Gastrocnemius medialis (tissue), 4 donors: Measurements from ENCODE around the gene INF2. TPM values are rescaled to one million over a fixed set of nuclear protein-coding genes. Genes with fewer than 3 reads are reported as not detected.

ENCODE experiments used
- ATAC-seq, 2 donors: fragments of 150-250 bp; one replicate each; pipeline ENCODE4 v1.9.1; 2016
- DNase-seq, 2 donors: peaks; one replicate each; pipeline ENCODE4 v3.0.0-alpha.2; 2019
- H3K27ac ChIP-seq, 4 donors: fragments of 200-600 bp; sonication (generic); 1 replicate in 1 of 4; 2 replicates in 3 of 4; pipeline ENCODE4 v1.5.1; 2016 to 2018; ENCODE audit warnings: mild to moderate bottlenecking in 2 of 4, moderate library complexity in 1 of 4
- H3K27me3 ChIP-seq, 3 donors: fragments of 200-600 bp; sonication (generic) in 2 of 3; 1 replicate in 1 of 3; 2 replicates in 2 of 3; pipeline versions ENCODE4 v1.5.1 to v1.6.0; 2016 to 2019; ENCODE audit warnings: mild to moderate bottlenecking in 1 of 3, moderate library complexity in 1 of 3
- H3K36me3 ChIP-seq, 2 donors: fragments of 200-600 bp; sonication (generic) in 1 of 2; one replicate each; pipeline ENCODE4 v1.5.1; 2017 to 2018
- H3K4me1 ChIP-seq, 2 donors: fragments of 200-600 bp; sonication (generic) in 1 of 2; one replicate each; pipeline ENCODE4 v1.5.1; 2016 to 2017; ENCODE audit warnings: mild to moderate bottlenecking in 2 of 2
- H3K4me3 ChIP-seq, 4 donors: fragments of 200-600 bp; sonication (generic) in 3 of 4; 1 replicate in 1 of 4; 2 replicates in 3 of 4; pipeline ENCODE4 v1.5.1; 2016 to 2019; ENCODE audit warnings: mild to moderate bottlenecking in 2 of 4
- H3K9me3 ChIP-seq, 3 donors: fragments of 200-600 bp; sonication (generic) in 2 of 3; 1 replicate in 1 of 3; 2 replicates in 2 of 3; pipeline ENCODE4 v1.5.1; 2016 to 2019
- POLR2A ChIP-seq, 2 donors: fragments of 450-650 bp; IDR thresholded peaks; one replicate each; pipeline ENCODE4 v1.6.1; 2017; ENCODE audit warnings: antibody characterized with exemption in 2 of 2, mild to moderate bottlenecking in 2 of 2, moderate library complexity in 2 of 2
- in situ Hi-C, 4 donors: fragments of 200-750 bp; cut with MboI; loops; one replicate each; pipeline versions ENCODE4 v1.15.0 to v1.8.0; 2017; ENCODE audit warnings: low sequenced_read_pairs in 4 of 4
- intact Hi-C: fragments of 100-400 bp; cut with DNase I; formaldehyde crosslinking; loops from one replicate; pipeline ENCODE4 v1.15.1; 2023; ENCODE audit warnings: low total_unique reads
- total RNA-seq, 4 donors: library from RNA; depleted of rRNA; stranded (reverse); fragments of >200 nt; gene quantifications; one replicate each; pipeline versions ENCODE4 v1.1.0 to v1.2.3, GENCODE V29; 2016
- TF ChIP-seq, protein P1 (sequence below), 5 experiments: fragments of 450-650 bp in 3 of 5; fragments of 200-600 bp in 2 of 5; sonication (generic) in 2 of 5; IDR thresholded peaks in 4 of 5; conservative IDR thresholded peaks in 1 of 5; 1 replicate in 4 of 5; 2 replicates in 1 of 5; pipeline ENCODE4 v1.5.1; 2016 to 2019; ENCODE audit warnings: antibody characterized with exemption in 5 of 5, mild to moderate bottlenecking in 3 of 5, moderate library complexity in 3 of 5

Gene INF2
- total RNA-seq, 4 donors from 2014 or later, result 11.6 to 34.6 (median 19.7) TPM

DNA sequence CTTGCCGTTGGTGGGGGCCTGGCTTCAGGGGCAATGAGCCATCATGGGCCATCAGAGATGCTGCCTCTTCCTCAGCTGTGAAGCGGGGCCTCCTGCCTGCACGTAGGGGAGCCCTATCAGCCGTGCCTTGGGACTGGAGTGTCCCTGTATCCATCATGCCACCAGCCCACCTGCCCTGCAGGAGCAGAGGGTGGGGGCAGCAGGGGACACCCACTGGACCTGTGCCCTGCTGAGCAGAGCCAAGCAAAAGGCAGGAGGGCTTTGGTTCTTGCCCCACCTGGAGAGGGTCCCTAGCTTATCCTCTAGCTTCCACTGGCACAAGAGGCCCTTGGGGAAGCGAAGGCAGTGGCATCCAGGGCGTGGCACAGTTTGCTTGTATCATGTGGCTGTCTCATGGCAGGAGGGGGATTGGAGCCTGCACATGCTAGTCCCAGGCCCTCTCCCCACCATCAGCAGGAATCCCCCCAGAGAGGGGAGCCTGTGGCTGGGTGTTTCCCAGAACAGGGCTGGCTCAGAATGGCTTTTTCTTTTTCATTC lies 44.7 kb downstream of the INF2 start:
- ATAC-seq (no peak), DNase-seq (peak; percentile 24 to 68)
- in situ Hi-C loops (no loop called here), intact Hi-C loops (no loop called here)
- H3K27me3 ChIP-seq, result no peaks in the 10 kb centered on the region
- H3K4me3 ChIP-seq, result no peak overlapping the region
- TF ChIP-seq POLR2A (IDR thresholded peaks at IDR 0.05), result no peak
- TF ChIP-seq, protein P1, sequence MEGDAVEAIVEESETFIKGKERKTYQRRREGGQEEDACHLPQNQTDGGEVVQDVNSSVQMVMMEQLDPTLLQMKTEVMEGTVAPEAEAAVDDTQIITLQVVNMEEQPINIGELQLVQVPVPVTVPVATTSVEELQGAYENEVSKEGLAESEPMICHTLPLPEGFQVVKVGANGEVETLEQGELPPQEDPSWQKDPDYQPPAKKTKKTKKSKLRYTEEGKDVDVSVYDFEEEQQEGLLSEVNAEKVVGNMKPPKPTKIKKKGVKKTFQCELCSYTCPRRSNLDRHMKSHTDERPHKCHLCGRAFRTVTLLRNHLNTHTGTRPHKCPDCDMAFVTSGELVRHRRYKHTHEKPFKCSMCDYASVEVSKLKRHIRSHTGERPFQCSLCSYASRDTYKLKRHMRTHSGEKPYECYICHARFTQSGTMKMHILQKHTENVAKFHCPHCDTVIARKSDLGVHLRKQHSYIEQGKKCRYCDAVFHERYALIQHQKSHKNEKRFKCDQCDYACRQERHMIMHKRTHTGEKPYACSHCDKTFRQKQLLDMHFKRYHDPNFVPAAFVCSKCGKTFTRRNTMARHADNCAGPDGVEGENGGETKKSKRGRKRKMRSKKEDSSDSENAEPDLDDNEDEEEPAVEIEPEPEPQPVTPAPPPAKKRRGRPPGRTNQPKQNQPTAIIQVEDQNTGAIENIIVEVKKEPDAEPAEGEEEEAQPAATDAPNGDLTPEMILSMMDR (IDR thresholded peaks at IDR 0.05 in 4 of 5, conservative IDR thresholded peaks at IDR 0.05 in 1 of 5), result no peak
- peak overlapping the region; percentile 91 to 96 (median 95) for H3K27ac ChIP-seq
- H3K9me3 ChIP-seq, result no peaks in the 10 kb centered on the region
- peaks cover 0 to under 1% of the 10 kb centered on the region in 2 donors for H3K36me3 ChIP-seq
- H3K4me1 ChIP-seq, result peaks cover 73 to 77% of the 10 kb centered on the region in 2 donors

- TF ChIP-seq, protein P1 (IDR thresholded peaks at IDR 0.05 in 4 of 5, conservative IDR thresholded peaks at IDR 0.05 in 1 of 5), result no peak
- TF ChIP-seq POLR2A (IDR thresholded peaks at IDR 0.05), result no peak
- Histone ChIP-seq H3K36me3 (peaks cover 0 to 5% of the 10 kb centered on the region in 2 donors), H3K9me3 (no peaks in the 10 kb centered on the region), H3K27me3 (no peaks in the 10 kb centered on the region), H3K4me1 (peaks cover 73 to 76% of the 10 kb centered on the region in 2 donors), H3K4me3 (no peak overlapping the region), H3K27ac (peak overlapping the region; percentile 91 to 96 (median 95))
- no peak for DNase-seq
- ATAC-seq, result no peak
- in situ Hi-C loops (no loop called here), intact Hi-C loops (no loop called here)
Measured at GRCh38 chr14:104734601-104734990, 45.2 kb downstream of the INF2 start.

DNA sequence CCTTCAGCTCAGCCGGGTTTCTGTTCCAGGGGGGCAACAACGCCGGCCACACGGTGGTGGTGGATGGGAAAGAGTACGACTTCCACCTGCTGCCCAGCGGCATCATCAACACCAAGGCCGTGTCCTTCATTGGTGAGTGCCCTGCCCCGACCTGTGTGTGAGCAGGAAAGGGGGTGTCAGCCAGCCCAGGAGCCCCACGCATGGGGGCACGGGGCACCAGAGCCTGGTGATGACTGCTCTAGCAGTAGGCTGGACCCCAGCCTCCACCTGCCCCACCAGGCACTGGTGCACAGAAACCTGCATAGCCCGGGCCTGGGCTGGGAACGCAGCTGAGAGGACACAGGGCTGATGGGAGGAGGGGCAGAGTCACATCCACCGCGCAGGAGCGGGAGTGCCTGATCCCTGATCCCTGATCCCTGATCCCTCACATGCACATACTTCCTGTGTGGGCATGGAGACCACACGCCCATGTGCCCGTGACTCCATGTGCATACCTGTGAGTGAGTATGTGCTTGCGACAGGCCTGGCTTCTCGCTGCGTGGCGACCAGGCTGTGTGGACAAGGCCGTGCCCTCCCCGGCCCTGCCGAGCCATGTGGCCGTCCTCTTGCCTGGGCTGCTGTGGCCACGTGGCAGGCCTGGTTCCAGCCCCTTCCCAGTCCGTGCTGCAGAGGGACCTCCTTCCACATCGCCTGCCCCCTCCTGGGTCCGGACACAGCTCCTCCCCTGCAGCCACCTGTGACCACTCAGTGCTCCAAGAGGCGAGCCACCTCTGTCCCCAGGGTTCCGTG lies 45.8 kb downstream of the INF2 start:
- intact Hi-C loops (no loop called here), in situ Hi-C loops (no loop called here)
- H3K27me3 ChIP-seq, result no peaks in the 10 kb centered on the region
- DNase-seq (peak; percentile 78 to 92), ATAC-seq (peak; percentile 20 to 25)
- H3K36me3 ChIP-seq, result peaks cover 0 to 11% of the 10 kb centered on the region in 2 donors
- no peaks in the 10 kb centered on the region for H3K9me3 ChIP-seq
- H3K4me3 ChIP-seq, result no peak overlapping the region
- H3K4me1 ChIP-seq, result peaks cover 69 to 71% of the 10 kb centered on the region in 2 donors
- peak; percentile 40 to 57 for TF ChIP-seq POLR2A (IDR thresholded peaks at IDR 0.05)
- TF ChIP-seq, protein P1 (IDR thresholded peaks at IDR 0.05 in 4 of 5, conservative IDR thresholded peaks at IDR 0.05 in 1 of 5), result peak in 1 of 5 experiments; percentile 8
- peak overlapping the region; percentile 91 to 96 (median 95) for H3K27ac ChIP-seq

- Histone ChIP-seq H3K27me3 (no peaks in the 10 kb centered on the region), H3K9me3 (no peaks in the 10 kb centered on the region), H3K4me1 (peaks cover 63 to 65% of the 10 kb centered on the region in 2 donors), H3K27ac (peak overlapping the region; percentile 91 to 96 (median 95)), H3K36me3 (peaks cover 0 to 20% of the 10 kb centered on the region in 2 donors), H3K4me3 (peak overlapping the region in 1 of 4 donors; percentile 6)
- TF ChIP-seq, protein P1 (IDR thresholded peaks at IDR 0.05 in 4 of 5, conservative IDR thresholded peaks at IDR 0.05 in 1 of 5), result no peak
- peak; percentile 51 to 77 for TF ChIP-seq POLR2A (IDR thresholded peaks at IDR 0.05)
- in situ Hi-C loops, result no loop called here
- ATAC-seq, result peak; percentile 69 to 78
- DNase-seq, result peak; percentile 96 to 99
- intact Hi-C loops, result loop anchor here (1.0 kb wide), 1 partner anchor 12 kb away; the partner anchor contains the start of gene ADSS1
Measured at GRCh38 chr14:104735830-104736642, 46.6 kb downstream of the INF2 start.
